Body of pancreas (tissue), 4 donors: ENCODE measurements around the gene ERC2. TPM values are rescaled to one million over a fixed set of nuclear protein-coding genes. Genes with fewer than 3 reads are reported as not detected.
A peak's percentile ranks its signal among the peaks of the same experiment; 100 is the strongest.

Experiments
- ATAC-seq: fragments of 150-250 bp; one replicate; pipeline ENCODE4 v1.9.1; 2016
- DNase-seq, 4 donors: peaks; one replicate each; pipeline ENCODE4 v3.0.0-alpha.2; 2019
- H3K27ac ChIP-seq, 4 donors: fragments of 200-600 bp; sonication (generic); 1 replicate in 3 of 4; 2 replicates in 1 of 4; pipeline versions ENCODE4 v1.5.1 to v1.6.1; 2016 to 2019; ENCODE audit warnings: mild to moderate bottlenecking in 1 of 4, mixed read lengths in 1 of 4, moderate library complexity in 1 of 4
- H3K27me3 ChIP-seq, 2 donors: fragments of 200-600 bp; sonication (generic); one replicate each; pipeline ENCODE4 v1.6.0; 2016; ENCODE audit warnings: mild to moderate bottlenecking in 1 of 2
- H3K36me3 ChIP-seq, 2 donors: fragments of 200-600 bp; sonication (generic); replicated peaks in 1 of 2; 2 replicates each; pipeline ENCODE4 v1.5.1; 2016; ENCODE audit warnings: low read depth in 2 of 2; ENCODE audit not compliant: insufficient read depth in 1 of 2
- H3K4me1 ChIP-seq: fragments of 200-600 bp; sonication (generic); one replicate; pipeline ENCODE4 v1.6.0; 2016
- H3K4me3 ChIP-seq, 2 donors: fragments of 200-600 bp; sonication (generic); 1 replicate in 1 of 2; 2 replicates in 1 of 2; pipeline ENCODE4 v1.5.1; 2016 to 2019
- H3K9me3 ChIP-seq, 3 donors: fragments of 200-600 bp; sonication (generic); 1 replicate in 2 of 3; 2 replicates in 1 of 3; pipeline ENCODE4 v1.5.1; 2016
- POLR2A ChIP-seq, 3 donors: fragments of 450-650 bp; IDR thresholded peaks; one replicate each; pipeline ENCODE4 v1.6.1; 2016; ENCODE audit warnings: antibody characterized with exemption in 3 of 3, mild to moderate bottlenecking in 2 of 3
- WGBS, 2 donors: methylation state at CpG; one replicate each; pipeline ENCODE4 v1.1.5; 2017; 5-methylcytosine and 5-hydroxymethylcytosine counted together
- intact Hi-C: fragments of 100-400 bp; cut with DNase I; formaldehyde crosslinking; loops from one replicate; pipeline ENCODE4 v1.15.1; 2023
- total RNA-seq, 2 donors: library from RNA; depleted of rRNA; stranded (reverse); fragments of >200 nt; gene quantifications; one replicate each; pipeline ENCODE4 v1.1.0, GENCODE V29; 2016
- TF ChIP-seq, protein P1 (sequence below), 7 experiments: fragments of 450-650 bp in 4 of 7; fragments of 200-600 bp in 3 of 7; sonication (generic) in 3 of 7; IDR thresholded peaks; one replicate each; pipeline ENCODE4 v1.5.1; 2016 to 2019; ENCODE audit warnings: antibody characterized with exemption in 7 of 7

ERC2 gene
- total RNA-seq, 2 donors from 2014 or later, result 4.0 to 4.7 TPM

DNA sequence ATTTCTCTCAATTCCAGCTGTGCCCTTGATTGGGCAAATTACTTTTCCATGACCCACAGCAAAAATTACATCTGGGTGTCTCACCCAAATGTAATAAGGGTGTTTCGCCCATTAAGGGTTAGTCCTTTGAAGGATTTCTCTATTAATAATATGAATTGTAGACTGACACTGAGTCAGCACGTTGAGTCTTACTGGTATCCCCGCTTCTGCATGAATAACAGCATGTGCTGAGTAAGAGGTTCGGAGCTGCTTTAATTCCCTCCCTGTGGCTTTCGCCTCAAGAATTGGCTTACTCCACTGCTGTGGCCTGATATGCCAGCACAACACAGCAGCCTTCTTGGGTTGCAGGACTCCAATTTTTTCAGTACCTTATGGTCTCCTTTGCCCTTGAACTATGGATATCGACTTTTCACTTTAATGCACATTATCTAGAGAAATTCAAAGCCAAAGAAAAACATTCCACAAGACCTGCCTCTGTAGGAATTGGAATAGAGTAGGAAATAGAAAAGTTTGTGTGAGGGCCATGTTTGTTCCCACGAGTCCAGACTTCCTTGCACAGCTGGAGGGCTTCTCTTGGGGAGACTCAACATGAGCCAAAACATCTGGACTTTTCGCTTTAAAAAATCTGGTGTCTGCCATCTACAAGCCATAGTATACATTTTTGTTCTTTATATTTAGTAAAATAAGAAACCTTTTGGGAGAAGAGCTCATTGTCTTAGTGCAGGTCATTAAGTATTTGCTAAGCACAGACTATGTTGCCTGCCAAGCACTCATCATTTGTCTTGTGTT is 20.7 kb upstream of the ERC2 start:
- no peak overlapping the region for H3K27ac ChIP-seq
- 63 to 75% methylated on average over 6 to 8 of the region's 8 CpGs for WGBS, 2 donors
- intact Hi-C loops, result no loop called here
- H3K4me3 ChIP-seq, result no peak overlapping the region
- ATAC-seq (no peak), DNase-seq (no peak)
- no peaks in the 10 kb centered on the region for H3K4me1 ChIP-seq
- no peaks in the 10 kb centered on the region for H3K36me3 ChIP-seq
- no peaks in the 10 kb centered on the region for H3K27me3 ChIP-seq
- H3K9me3 ChIP-seq, result no peaks in the 10 kb centered on the region
- TF ChIP-seq POLR2A (IDR thresholded peaks at IDR 0.05), result no peak
- TF ChIP-seq, protein P1, sequence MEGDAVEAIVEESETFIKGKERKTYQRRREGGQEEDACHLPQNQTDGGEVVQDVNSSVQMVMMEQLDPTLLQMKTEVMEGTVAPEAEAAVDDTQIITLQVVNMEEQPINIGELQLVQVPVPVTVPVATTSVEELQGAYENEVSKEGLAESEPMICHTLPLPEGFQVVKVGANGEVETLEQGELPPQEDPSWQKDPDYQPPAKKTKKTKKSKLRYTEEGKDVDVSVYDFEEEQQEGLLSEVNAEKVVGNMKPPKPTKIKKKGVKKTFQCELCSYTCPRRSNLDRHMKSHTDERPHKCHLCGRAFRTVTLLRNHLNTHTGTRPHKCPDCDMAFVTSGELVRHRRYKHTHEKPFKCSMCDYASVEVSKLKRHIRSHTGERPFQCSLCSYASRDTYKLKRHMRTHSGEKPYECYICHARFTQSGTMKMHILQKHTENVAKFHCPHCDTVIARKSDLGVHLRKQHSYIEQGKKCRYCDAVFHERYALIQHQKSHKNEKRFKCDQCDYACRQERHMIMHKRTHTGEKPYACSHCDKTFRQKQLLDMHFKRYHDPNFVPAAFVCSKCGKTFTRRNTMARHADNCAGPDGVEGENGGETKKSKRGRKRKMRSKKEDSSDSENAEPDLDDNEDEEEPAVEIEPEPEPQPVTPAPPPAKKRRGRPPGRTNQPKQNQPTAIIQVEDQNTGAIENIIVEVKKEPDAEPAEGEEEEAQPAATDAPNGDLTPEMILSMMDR (IDR thresholded peaks at IDR 0.05), result no peak

DNA sequence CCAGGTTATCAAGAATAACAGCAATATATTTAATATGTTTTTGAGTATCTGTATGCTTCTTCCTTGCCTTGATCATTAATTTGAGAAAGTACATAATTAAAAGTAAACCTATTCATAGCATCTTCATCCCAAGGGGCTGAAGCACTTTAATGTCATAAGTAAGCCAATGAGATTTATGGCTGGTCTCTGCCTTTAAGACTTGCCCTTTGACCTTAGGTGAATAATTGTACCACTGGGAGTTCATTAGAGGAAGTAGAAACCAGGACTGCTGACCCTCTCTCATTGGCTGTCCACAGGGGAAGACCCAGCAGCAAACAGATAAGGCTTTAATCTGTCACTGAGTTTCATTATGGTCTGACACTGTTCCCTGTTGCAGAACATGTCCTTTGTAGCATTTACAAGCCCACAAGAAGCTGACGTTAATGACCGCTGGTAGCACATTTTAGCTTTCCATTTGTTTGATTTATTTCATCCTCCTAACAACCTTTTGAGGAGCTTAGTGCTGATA is 16.3 kb upstream of the ERC2 start:
- WGBS, 2 donors, result 49 to 54% methylated on average over 2 of the region's 2 CpGs
- intact Hi-C loops, result no loop called here
- Histone ChIP-seq H3K9me3 (no peaks in the 10 kb centered on the region), H3K27me3 (no peaks in the 10 kb centered on the region), H3K36me3 (no peaks in the 10 kb centered on the region), H3K27ac (no peak overlapping the region), H3K4me3 (no peak overlapping the region), H3K4me1 (no peaks in the 10 kb centered on the region)
- no peak for DNase-seq
- ATAC-seq, result no peak
- no peak for TF ChIP-seq POLR2A (IDR thresholded peaks at IDR 0.05)
- TF ChIP-seq, protein P1 (IDR thresholded peaks at IDR 0.05), result no peak

DNA sequence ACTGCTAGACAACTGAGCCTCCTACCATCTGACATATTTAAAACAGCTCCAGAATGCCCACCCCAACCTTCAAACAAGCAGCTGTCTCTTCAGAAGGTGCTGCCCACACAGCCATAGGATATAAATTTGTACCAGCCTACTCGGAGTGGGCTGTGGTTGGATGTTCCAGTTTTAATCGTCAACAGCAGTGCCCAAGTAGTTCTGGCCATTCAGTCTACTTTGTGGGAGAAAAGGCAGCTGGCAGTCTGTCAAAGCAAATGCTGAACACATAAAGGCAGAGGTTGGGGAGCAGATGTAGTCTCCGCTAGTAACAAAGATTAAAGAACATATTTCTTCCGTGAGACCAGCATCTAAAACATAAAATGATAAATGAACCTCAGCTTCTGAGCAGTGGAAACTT is 15.9 kb upstream of the ERC2 start:
- no peak overlapping the region for H3K4me3 ChIP-seq
- no peak overlapping the region for H3K27ac ChIP-seq
- no peaks in the 10 kb centered on the region for H3K4me1 ChIP-seq
- no peaks in the 10 kb centered on the region for H3K27me3 ChIP-seq
- no peaks in the 10 kb centered on the region for H3K9me3 ChIP-seq
- WGBS, 2 donors, result 11 to 17% methylated on average over 4 of the region's 4 CpGs
- intact Hi-C loops, result no loop called here
- no peaks in the 10 kb centered on the region for H3K36me3 ChIP-seq
- peak in 3 of 4 donors; percentile 33 to 65 (median 44) for DNase-seq
- TF ChIP-seq, protein P1 (IDR thresholded peaks at IDR 0.05), result no peak
- TF ChIP-seq POLR2A (IDR thresholded peaks at IDR 0.05), result no peak
- no peak for ATAC-seq

DNA sequence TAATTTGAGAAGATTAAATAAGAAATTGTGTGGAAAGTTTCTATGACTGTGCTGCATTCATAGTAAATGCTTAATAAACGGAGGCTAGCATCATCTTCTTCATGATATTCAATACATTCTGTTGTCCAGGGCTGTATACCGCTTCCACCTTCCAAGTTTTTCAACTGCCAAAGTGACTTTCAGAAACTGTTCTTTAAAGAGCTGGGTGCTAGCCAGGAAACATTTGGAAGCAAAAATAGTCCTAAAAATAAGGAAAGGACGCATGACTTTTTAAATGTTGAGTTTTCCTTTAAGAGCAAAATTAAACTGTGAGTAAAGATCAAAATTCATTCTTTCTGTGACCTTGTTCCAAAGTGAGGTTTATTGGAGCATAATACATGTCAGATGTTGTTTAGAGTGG is 9.4 kb upstream of the ERC2 start:
- no peaks in the 10 kb centered on the region for H3K9me3 ChIP-seq
- H3K4me3 ChIP-seq, result no peak overlapping the region
- no peaks in the 10 kb centered on the region for H3K4me1 ChIP-seq
- TF ChIP-seq, protein P1 (IDR thresholded peaks at IDR 0.05), result no peak
- no peak for TF ChIP-seq POLR2A (IDR thresholded peaks at IDR 0.05)
- H3K27ac ChIP-seq, result no peak overlapping the region
- ATAC-seq (no peak), DNase-seq (no peak)
- intact Hi-C loops, result no loop called here
- H3K36me3 ChIP-seq, result no peaks in the 10 kb centered on the region
- no peaks in the 10 kb centered on the region for H3K27me3 ChIP-seq
- 59% methylated on average over 3 of the region's 3 CpGs for WGBS, 2 donors

DNA sequence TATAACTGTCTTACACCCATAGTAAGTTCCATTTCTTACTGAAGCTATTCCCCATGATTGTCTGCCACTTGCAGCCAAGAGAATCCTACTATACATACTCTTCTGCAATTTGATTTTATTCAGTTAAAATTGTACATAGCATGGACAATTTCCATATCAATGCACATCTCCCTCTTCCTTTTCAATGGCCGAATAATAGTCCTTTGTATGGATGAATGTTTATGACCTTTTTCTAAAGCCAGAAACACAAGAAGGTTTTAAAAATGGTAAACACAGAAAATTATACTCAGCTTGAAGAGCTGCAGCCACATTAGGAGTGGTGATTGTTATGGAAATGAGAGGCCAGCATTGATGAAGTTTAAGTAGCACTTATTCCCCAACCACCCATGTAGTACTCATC is 8.5 kb upstream of the ERC2 start:
- no peak for ATAC-seq
- DNase-seq, result no peak
- no peaks in the 10 kb centered on the region for H3K4me1 ChIP-seq
- intact Hi-C loops, result no loop called here
- no peak for TF ChIP-seq POLR2A (IDR thresholded peaks at IDR 0.05)
- TF ChIP-seq, protein P1 (IDR thresholded peaks at IDR 0.05), result no peak
- H3K27ac ChIP-seq, result no peak overlapping the region
- 79 to 91% methylated on average over 1 of the region's 1 CpG for WGBS, 2 donors
- no peak overlapping the region for H3K4me3 ChIP-seq
- no peaks in the 10 kb centered on the region for H3K36me3 ChIP-seq
- H3K9me3 ChIP-seq, result no peaks in the 10 kb centered on the region
- H3K27me3 ChIP-seq, result no peaks in the 10 kb centered on the region
